HCT116 (cell line): ENCODE results near the gene DIPK1B. TPM values are rescaled to one million over a fixed set of nuclear protein-coding genes. Genes with fewer than 3 reads are reported as not detected.

Experiments used
- ATAC-seq: fragments of 200-7000 bp; cut with Tn5 transposase; 2 replicates; pipeline ENCODE4 v1.9.1; 2020; ENCODE audit warnings: mild to moderate bottlenecking, moderate library complexity
- BruUV-seq: library from RNA; stranded (reverse); fragments of 400-500 nt; replicated peaks from 2 replicates; lab custom pipeline; 2021; lab: Mats Ljungman, UMichigan
- CTCF ChIA-PET: fragments of 300-600 bp; sonication (Branson Sonifier 250); formaldehyde crosslinking; loops from one replicate; lab custom pipeline; 2021; ENCODE audit warnings: antibody characterized with exemption; lab: Charles Lee
- POLR2A ChIA-PET: fragments of 300-600, 350-600 bp; sonication (Branson Sonifier 250); formaldehyde crosslinking; loops from one replicate; lab custom pipeline; 2021; ENCODE audit warnings: antibody characterized with exemption; lab: Charles Lee
- RAD21 ChIA-PET, 2 experiments: fragments of 300-600 bp; sonication (Branson Sonifier 250); formaldehyde crosslinking; loops; one replicate each; lab custom pipeline; 2023; ENCODE audit warnings: low total read pairs in 2 of 2; ENCODE audit not compliant: uncharacterized antibody in 2 of 2, unreplicated experiment in 2 of 2, low non-redundant PET in 1 of 2; lab: Charles Lee
- DNase-seq: peaks from one replicate; pipeline ENCODE4 v3.0.0-alpha.2; 2010; ENCODE audit warnings: low read depth, low spot score
- H2AFZ ChIP-seq: fragments of 200-600 bp; shearing (Covaris generic), sonication (generic); 2 replicates; pipeline ENCODE4 v1.6.1; 2017; ENCODE audit warnings: low read depth, mixed run types, mixed read lengths, antibody characterized with exemption, low read length; ENCODE audit not compliant: poor library complexity, severe bottlenecking
- H3K27ac ChIP-seq: 2 replicates; pipeline ENCODE4 v1.5.1; 2012; ENCODE audit warnings: low read depth, low read length
- H3K27me3 ChIP-seq: fragments of 200-600 bp; sonication (generic); 2 replicates; pipeline ENCODE4 v1.6.1; 2016; ENCODE audit warnings: mixed run types, low read length, mixed read lengths; ENCODE audit not compliant: insufficient read depth
- H3K36me3 ChIP-seq, 2 experiments: fragments of 200-500 bp in 1 of 2; fragments of 200-600 bp in 1 of 2; sonication (Bioruptor generic) in 1 of 2; sonication (generic) in 1 of 2; 2 replicates each; pipeline versions ENCODE4 v1.5.1 to v1.6.1; 2014 to 2016; ENCODE audit warnings: low read length in 2 of 2, inconsistent platforms in 1 of 2, mixed read lengths in 1 of 2, mixed run types in 1 of 2; ENCODE audit not compliant: insufficient read depth in 2 of 2, control insufficient read depth in 1 of 2
- H3K4me1 ChIP-seq, 2 experiments: fragments of 200-600 bp in 1 of 2; sonication (generic) in 1 of 2; 2 replicates each; pipeline versions ENCODE4 v1.5.1 to v1.6.1; 2012 to 2017; ENCODE audit warnings: low read length in 2 of 2, inconsistent platforms in 1 of 2, mild to moderate bottlenecking in 1 of 2, mixed read lengths in 1 of 2, mixed run types in 1 of 2, moderate library complexity in 1 of 2; ENCODE audit not compliant: insufficient read depth in 2 of 2, control insufficient read depth in 1 of 2
- H3K4me2 ChIP-seq: fragments of 200-600 bp; sonication (generic); 2 replicates; pipeline ENCODE4 v1.6.1; 2017; ENCODE audit warnings: mixed run types, low read length, mixed read lengths
- H3K4me3 ChIP-seq, 2 experiments: fragments of 200-600 bp in 1 of 2; sonication (generic) in 1 of 2; replicated peaks in 1 of 2; 2 replicates each; pipeline ENCODE4 v1.5.1; 2011 to 2016; ENCODE audit warnings: low read length in 2 of 2, control low read depth in 1 of 2, low read depth in 1 of 2, mild to moderate bottlenecking in 1 of 2, mixed read lengths in 1 of 2, mixed run types in 1 of 2
- H3K79me2 ChIP-seq: fragments of 200-600 bp; sonication (generic); 2 replicates; pipeline ENCODE4 v1.6.1; 2017; ENCODE audit warnings: mild to moderate bottlenecking, mixed run types, low read length, moderate library complexity, mixed read lengths; ENCODE audit not compliant: insufficient read depth
- H3K9ac ChIP-seq: fragments of 200-600 bp; sonication (generic); 2 replicates; pipeline ENCODE4 v1.6.1; 2016; ENCODE audit warnings: low read length, mixed read lengths
- H3K9me2 ChIP-seq: fragments of 200-600 bp; sonication (generic), shearing (Covaris generic); 2 replicates; pipeline ENCODE4 v1.6.1; 2017; ENCODE audit warnings: mixed run types, mild to moderate bottlenecking, moderate library complexity; ENCODE audit not compliant: insufficient read depth
- H3K9me3 ChIP-seq, 2 experiments: fragments of 200-500 bp in 1 of 2; fragments of 200-600 bp in 1 of 2; sonication (Bioruptor generic) in 1 of 2; sonication (generic) in 1 of 2; 2 replicates each; pipeline ENCODE4 v1.6.1; 2014 to 2017; ENCODE audit warnings: low read length in 2 of 2, mixed read lengths in 2 of 2, inconsistent platforms in 1 of 2, low read depth in 1 of 2, mild to moderate bottlenecking in 1 of 2, mixed run types in 1 of 2, moderate library complexity in 1 of 2; ENCODE audit not compliant: control insufficient read depth in 1 of 2, insufficient read depth in 1 of 2
- H4K20me1 ChIP-seq: fragments of 200-600 bp; sonication (generic), shearing (Covaris generic); 2 replicates; pipeline ENCODE4 v1.6.1; 2017; ENCODE audit warnings: mixed run types, mild to moderate bottlenecking, moderate library complexity; ENCODE audit not compliant: insufficient read depth
- CEBPB ChIP-seq: IDR thresholded peaks from 2 replicates; pipeline ENCODE4 v1.6.1; 2012; ENCODE audit warnings: low read depth
- EGR1 ChIP-seq: IDR thresholded peaks from 2 replicates; pipeline ENCODE4 v1.6.1; 2012; ENCODE audit warnings: low read depth
- EZH2 ChIP-seq: fragments of 200-600 bp; sonication (generic); IDR thresholded peaks from 2 replicates; pipeline ENCODE4 v1.6.1; 2017; ENCODE audit warnings: antibody characterized with exemption, mixed run types
- FOSL1 ChIP-seq: IDR thresholded peaks from 2 replicates; pipeline ENCODE4 v1.6.1; 2012; ENCODE audit warnings: low read depth
- JUND ChIP-seq: IDR thresholded peaks from 2 replicates; pipeline ENCODE4 v1.6.1; 2012
- TCF7L2 ChIP-seq: IDR thresholded peaks from 2 replicates; pipeline ENCODE4 v1.7.0; 2011; ENCODE audit warnings: borderline replicate concordance, inconsistent platforms; ENCODE audit not compliant: insufficient read depth, insufficient read length; ENCODE audit errors: extremely low read depth
- ZFX ChIP-seq: fragments of 450-650 bp; IDR thresholded peaks from 2 replicates; pipeline ENCODE4 v1.6.1; 2017
- ZNF274 ChIP-seq: fragments of 200-500 bp; sonication (Bioruptor generic); IDR thresholded peaks from 2 replicates; pipeline ENCODE4 v1.6.1; 2014; ENCODE audit warnings: mild to moderate bottlenecking, low read depth, low read length, inconsistent platforms
- intact Hi-C: fragments of 100-400 bp; cut with micrococcal nuclease; formaldehyde crosslinking; loops from 2 replicates; pipeline ENCODE4 v1.10.0; 2022
- total RNA-seq: library from RNA; stranded (reverse); gene quantifications from one replicate; pipeline ENCODE4 v1.2.1, GENCODE V29; 2021; ENCODE audit not compliant: unreplicated experiment
- TF ChIP-seq, protein P1 (sequence below): IDR thresholded peaks from 2 replicates; pipeline ENCODE4 v1.6.1; 2012; ENCODE audit warnings: low read depth
- TF ChIP-seq, protein P2 (sequence below), 3 experiments: fragments of 200-600 bp in 1 of 3; sonication (generic) in 1 of 3; IDR thresholded peaks in 2 of 3; conservative IDR thresholded peaks in 1 of 3; 2 replicates each; pipeline ENCODE4 v1.5.1; 2012 to 2017; ENCODE audit warnings: low read depth in 2 of 3, low read length in 2 of 3, antibody characterized with exemption in 1 of 3, borderline replicate concordance in 1 of 3, control low read depth in 1 of 3, mild to moderate bottlenecking in 1 of 3, mixed read lengths in 1 of 3, mixed run types in 1 of 3, moderate library complexity in 1 of 3; ENCODE audit not compliant: insufficient read depth in 1 of 3

Gene DIPK1B
- total RNA-seq, 1 experiment from 2014 or later, result 15.6 TPM

DNA sequence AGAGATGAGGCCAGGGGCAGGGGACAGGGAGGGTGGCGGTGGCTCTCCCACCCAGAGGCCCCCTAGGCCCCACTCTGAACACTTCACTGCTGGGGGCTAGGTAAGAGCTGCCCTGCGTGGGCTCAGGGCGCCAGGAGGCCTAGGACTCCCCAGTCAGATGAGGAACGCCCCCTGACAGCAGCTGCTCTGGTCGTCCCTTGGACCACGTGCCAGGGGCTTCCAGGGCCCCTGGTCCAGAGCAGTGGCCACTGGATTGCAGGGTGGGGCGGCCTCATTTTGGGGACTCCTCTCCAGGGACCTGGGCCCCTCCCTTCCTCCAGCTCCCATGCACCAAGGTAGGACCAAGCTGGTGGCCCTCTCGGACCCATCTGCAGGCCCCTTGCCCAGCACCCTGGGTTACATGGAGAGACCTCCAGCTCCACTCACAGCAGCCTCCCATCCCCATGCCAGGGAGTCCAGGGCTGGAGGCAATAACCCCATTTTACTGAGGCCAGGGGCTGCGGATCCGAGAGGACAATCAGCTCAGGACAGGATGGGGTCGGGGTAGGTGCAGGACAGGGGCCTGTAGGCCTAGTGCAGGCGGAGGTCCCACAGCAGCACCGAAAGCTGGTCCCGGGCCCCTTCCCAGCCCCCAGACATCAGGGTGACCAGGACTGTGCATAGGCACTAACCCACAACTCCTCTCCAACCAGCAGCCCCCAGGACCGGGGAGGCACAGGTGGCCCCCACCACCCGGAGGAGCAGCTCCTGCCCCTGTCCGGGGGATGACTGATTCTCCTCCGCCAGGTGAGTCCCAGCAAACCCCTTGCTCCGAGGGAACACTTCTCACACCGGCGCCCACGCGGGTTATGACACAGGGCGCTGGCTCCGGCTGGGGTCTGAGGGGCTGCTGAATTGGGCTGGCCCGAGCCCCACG lies 48.1 kb upstream of the DIPK1B start (continued):
- TF ChIP-seq, protein P1, sequence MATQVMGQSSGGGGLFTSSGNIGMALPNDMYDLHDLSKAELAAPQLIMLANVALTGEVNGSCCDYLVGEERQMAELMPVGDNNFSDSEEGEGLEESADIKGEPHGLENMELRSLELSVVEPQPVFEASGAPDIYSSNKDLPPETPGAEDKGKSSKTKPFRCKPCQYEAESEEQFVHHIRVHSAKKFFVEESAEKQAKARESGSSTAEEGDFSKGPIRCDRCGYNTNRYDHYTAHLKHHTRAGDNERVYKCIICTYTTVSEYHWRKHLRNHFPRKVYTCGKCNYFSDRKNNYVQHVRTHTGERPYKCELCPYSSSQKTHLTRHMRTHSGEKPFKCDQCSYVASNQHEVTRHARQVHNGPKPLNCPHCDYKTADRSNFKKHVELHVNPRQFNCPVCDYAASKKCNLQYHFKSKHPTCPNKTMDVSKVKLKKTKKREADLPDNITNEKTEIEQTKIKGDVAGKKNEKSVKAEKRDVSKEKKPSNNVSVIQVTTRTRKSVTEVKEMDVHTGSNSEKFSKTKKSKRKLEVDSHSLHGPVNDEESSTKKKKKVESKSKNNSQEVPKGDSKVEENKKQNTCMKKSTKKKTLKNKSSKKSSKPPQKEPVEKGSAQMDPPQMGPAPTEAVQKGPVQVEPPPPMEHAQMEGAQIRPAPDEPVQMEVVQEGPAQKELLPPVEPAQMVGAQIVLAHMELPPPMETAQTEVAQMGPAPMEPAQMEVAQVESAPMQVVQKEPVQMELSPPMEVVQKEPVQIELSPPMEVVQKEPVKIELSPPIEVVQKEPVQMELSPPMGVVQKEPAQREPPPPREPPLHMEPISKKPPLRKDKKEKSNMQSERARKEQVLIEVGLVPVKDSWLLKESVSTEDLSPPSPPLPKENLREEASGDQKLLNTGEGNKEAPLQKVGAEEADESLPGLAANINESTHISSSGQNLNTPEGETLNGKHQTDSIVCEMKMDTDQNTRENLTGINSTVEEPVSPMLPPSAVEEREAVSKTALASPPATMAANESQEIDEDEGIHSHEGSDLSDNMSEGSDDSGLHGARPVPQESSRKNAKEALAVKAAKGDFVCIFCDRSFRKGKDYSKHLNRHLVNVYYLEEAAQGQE, result no peak
- TF ChIP-seq ZNF274 (no peak), TCF7L2 (no peak), EGR1 (no peak), EZH2 (no peak), FOSL1 (no peak), CEBPB (no peak)

DNA sequence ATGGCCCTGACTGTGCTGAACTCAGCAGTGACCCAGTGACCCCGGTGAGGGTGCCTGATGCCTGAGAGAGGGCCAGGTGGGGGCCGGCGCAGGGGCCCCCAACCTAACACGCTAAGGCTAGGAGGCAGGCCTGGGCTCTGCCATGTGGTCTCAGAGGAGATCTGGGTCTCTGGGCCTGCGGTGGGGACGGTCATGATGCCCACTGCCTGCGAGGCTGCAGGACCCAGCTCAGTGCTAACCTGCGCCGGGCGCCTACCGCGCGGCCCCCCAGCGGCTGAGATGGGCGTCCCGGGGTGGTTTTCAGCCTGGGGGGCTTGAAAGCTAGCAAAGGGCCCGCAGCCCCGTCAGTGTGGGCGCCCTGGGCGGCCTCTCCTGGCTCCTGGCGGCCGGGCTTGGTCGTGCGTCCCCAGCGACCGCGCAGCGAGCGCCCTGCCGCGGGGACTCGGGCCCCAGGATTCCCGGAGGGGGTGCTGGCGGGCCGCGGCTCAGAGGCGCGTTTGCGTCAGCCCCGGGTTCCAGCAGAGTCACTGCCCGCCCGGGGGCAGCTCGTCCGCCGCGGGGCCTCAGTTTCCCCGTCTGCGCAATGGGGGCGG lies 47.2 kb upstream of the DIPK1B start:
- BruUV-seq, result no TSS peak
- no peak for DNase-seq
- TF ChIP-seq JUND (no peak), ZFX (peak; percentile 39; the same call in 1 of the 2 replicates)
- TF ChIP-seq, protein P2, sequence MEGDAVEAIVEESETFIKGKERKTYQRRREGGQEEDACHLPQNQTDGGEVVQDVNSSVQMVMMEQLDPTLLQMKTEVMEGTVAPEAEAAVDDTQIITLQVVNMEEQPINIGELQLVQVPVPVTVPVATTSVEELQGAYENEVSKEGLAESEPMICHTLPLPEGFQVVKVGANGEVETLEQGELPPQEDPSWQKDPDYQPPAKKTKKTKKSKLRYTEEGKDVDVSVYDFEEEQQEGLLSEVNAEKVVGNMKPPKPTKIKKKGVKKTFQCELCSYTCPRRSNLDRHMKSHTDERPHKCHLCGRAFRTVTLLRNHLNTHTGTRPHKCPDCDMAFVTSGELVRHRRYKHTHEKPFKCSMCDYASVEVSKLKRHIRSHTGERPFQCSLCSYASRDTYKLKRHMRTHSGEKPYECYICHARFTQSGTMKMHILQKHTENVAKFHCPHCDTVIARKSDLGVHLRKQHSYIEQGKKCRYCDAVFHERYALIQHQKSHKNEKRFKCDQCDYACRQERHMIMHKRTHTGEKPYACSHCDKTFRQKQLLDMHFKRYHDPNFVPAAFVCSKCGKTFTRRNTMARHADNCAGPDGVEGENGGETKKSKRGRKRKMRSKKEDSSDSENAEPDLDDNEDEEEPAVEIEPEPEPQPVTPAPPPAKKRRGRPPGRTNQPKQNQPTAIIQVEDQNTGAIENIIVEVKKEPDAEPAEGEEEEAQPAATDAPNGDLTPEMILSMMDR (IDR thresholded peaks at IDR 0.05 in 2 of 3, conservative IDR thresholded peaks at IDR 0.05 in 1 of 3; ENCODE audit: borderline replicate concordance in 1 of 3, insufficient read depth in 1 of 3, low read depth in 2 of 3, low read length in 2 of 3), result peak in 2 of 3 experiments; percentile 20 to 34; a peak in 1 of 6 replicates
- no peaks in the 10 kb centered on the region for H3K36me3 ChIP-seq
- peak overlapping the region; percentile 24; the same call in 1 of the 2 replicates for H3K27ac ChIP-seq
- peak; percentile 56 for ATAC-seq
- no peaks in the 10 kb centered on the region for H4K20me1 ChIP-seq
- CTCF ChIA-PET, result no interaction called here
- H3K9ac ChIP-seq, result peak overlapping the region; percentile 35
- H2AFZ ChIP-seq, result no peak overlapping the region
- H3K4me1 ChIP-seq, result peaks cover 0 to 25% of the 10 kb centered on the region in 2 experiments; a peak in 2 of 4 replicates
- no peaks in the 10 kb centered on the region for H3K27me3 ChIP-seq
- no peaks in the 10 kb centered on the region for H3K9me2 ChIP-seq
- H3K4me2 ChIP-seq, result peak overlapping the region; percentile 61
- RAD21 ChIA-PET, result no interaction called here
- POLR2A ChIA-PET, result no interaction called here
- H3K79me2 ChIP-seq, result no peaks in the 10 kb centered on the region
- intact Hi-C loops, result no loop called here
- no peaks in the 10 kb centered on the region for H3K9me3 ChIP-seq
- peak overlapping the region; percentile 33 to 46 for H3K4me3 ChIP-seq
